Ovary (tissue), 9 donors: ENCODE results near the gene TEKT5. TPM values are rescaled to one million over a fixed set of nuclear protein-coding genes. Genes with fewer than 3 reads are reported as not detected.

ENCODE experiments used
- DNase-seq, 5 donors: peaks; one replicate each; pipeline ENCODE4 v3.0.0-alpha.2; 2019 to 2020
- H3K27ac ChIP-seq, 2 donors: fragments of 200-600 bp; one replicate each; pipeline versions ENCODE4 v1.5.1 to v1.8.0; 2019 to 2022
- H3K27me3 ChIP-seq: fragments of 200-600 bp; one replicate; pipeline ENCODE4 v1.8.0; 2022
- H3K36me3 ChIP-seq: fragments of 200-600 bp; sonication (generic); one replicate; pipeline ENCODE4 v1.5.1; 2019
- H3K4me1 ChIP-seq: one replicate; pipeline ENCODE4 v1.8.1; 2013; ENCODE audit warnings: mild to moderate bottlenecking, moderate library complexity; ENCODE audit not compliant: insufficient read depth
- H3K4me3 ChIP-seq: fragments of 200-600 bp; sonication (generic); one replicate; pipeline ENCODE4 v1.5.1; 2017
- H3K9me3 ChIP-seq, 2 donors: fragments of 200-600 bp in 1 of 2; sonication (generic) in 1 of 2; one replicate each; pipeline versions ENCODE4 v1.5.1 to v1.8.1; 2013 to 2019; ENCODE audit warnings: mild to moderate bottlenecking in 1 of 2, moderate library complexity in 1 of 2
- CTCF ChIP-seq, 3 donors: fragments of 450-650 bp in 2 of 3; fragments of 200-600 bp in 1 of 3; IDR thresholded peaks; one replicate each; pipeline versions ENCODE4 v1.5.1 to v1.8.0; 2016 to 2022; ENCODE audit warnings: antibody characterized with exemption in 3 of 3, mild to moderate bottlenecking in 1 of 3
- EP300 ChIP-seq: sonication (generic); formaldehyde crosslinking; IDR thresholded peaks from one replicate; pipeline ENCODE4 v1.6.1; 2017; ENCODE audit warnings: antibody characterized with exemption
- POLR2A ChIP-seq: fragments of 450-650 bp; IDR thresholded peaks from one replicate; pipeline ENCODE4 v1.6.1; 2017; ENCODE audit warnings: antibody characterized with exemption, mild to moderate bottlenecking, moderate library complexity
- WGBS, 3 donors: extraction: QIAGEN DNeasy Blood & Tissue Kit in 1 of 3; methylation state at CpG; one replicate each; pipeline versions ENCODE4 v1.1.5 to v1.1.7; 2013 to 2017; 5-methylcytosine and 5-hydroxymethylcytosine counted together
- intact Hi-C, 4 donors: fragments of 100-400 bp; cut with DNase I; formaldehyde crosslinking; loops; one replicate each; pipeline versions ENCODE4 v1.11.0 to v1.15.1; 2022 to 2023
- polyA plus RNA-seq, 2 donors: library from polyadenylated mRNA; stranded (reverse); fragments of 200-250 nt in 1 of 2; fragments of 350-450 nt in 1 of 2; fragmentation: Illumina TruSeq in 1 of 2; extraction: RNeasy Lipid Tissue Mini Kit (QIAGEN cat#74804) in 1 of 2; gene quantifications; one replicate each; pipeline ENCODE4 v1.2.3, GENCODE V29; 2013 to 2014
- total RNA-seq, 7 donors: library from RNA; depleted of rRNA in 2 of 7; stranded (reverse); fragments of >200 nt in 2 of 7; fragmentation: NEBNext Ultra II Directional in 3 of 7; extraction: Animal tissue kit (Norgen Biotek cat#: 25700) in 3 of 7; gene quantifications; one replicate each; pipeline versions ENCODE4 v1.1.0 to v1.2.4, GENCODE V29; 2016 to 2023
- donor health status: DM: no; HTN: no; CAD: no; lungs with moderate emphysema.
- donor health status: DM: no; HTN: no; CAD: no.
- donor health status: Bipolar disorder and iron deficiency.
- donor health status: DM: yes; HTN: yes; CAD: no.
- donor health status: DM: no; HTN: no; CAD: no.
- donor health status: DM: yes; HTN: yes; CAD: no.

The TEKT5 gene
- total and polyA plus RNA-seq, 9 donors: 0.28 to 0.90 (median 0.44) TPM; not detected in 3

- intact Hi-C loops: no loop called here
- no peaks in the 10 kb centered on the region for H3K4me1 ChIP-seq
- WGBS, 3 donors: 94 to 98% (median 95%) methylated on average over 2 of the region's 2 CpGs
- H3K27me3 ChIP-seq: no peaks in the 10 kb centered on the region
- H3K4me3 ChIP-seq: no peak overlapping the region
- no peaks in the 10 kb centered on the region for H3K36me3 ChIP-seq
- no peak for TF ChIP-seq EP300
- no peak for TF ChIP-seq POLR2A
- no peak for TF ChIP-seq CTCF (IDR thresholded peaks at IDR 0.05)
- no peak for DNase-seq
- no peak overlapping the region for H3K27ac ChIP-seq
- H3K9me3 ChIP-seq: no peaks in the 10 kb centered on the region
Observed at GRCh38 chr16:10631886-10632285, 62.8 kb downstream of the TEKT5 start.

GRCh38 chr16:10629592-10629963, 65.2 kb downstream of the TEKT5 start:
- H3K4me1 ChIP-seq: no peaks in the 10 kb centered on the region
- H3K27me3 ChIP-seq: no peaks in the 10 kb centered on the region
- H3K4me3 ChIP-seq: no peak overlapping the region
- no peaks in the 10 kb centered on the region for H3K36me3 ChIP-seq
- 44 to 67% (median 65%) methylated on average over 6 of the region's 6 CpGs for WGBS, 3 donors
- no peaks in the 10 kb centered on the region for H3K9me3 ChIP-seq
- no peak overlapping the region for H3K27ac ChIP-seq
- intact Hi-C loops: no loop called here
- DNase-seq: no peak
- TF ChIP-seq POLR2A (no peak), CTCF (IDR thresholded peaks at IDR 0.05) (no peak), EP300 (no peak)

- DNase-seq: no peak
- Histone ChIP-seq H3K27ac (no peak overlapping the region), H3K9me3 (no peaks in the 10 kb centered on the region), H3K4me3 (no peak overlapping the region), H3K36me3 (no peaks in the 10 kb centered on the region), H3K27me3 (no peaks in the 10 kb centered on the region), H3K4me1 (no peaks in the 10 kb centered on the region)
- WGBS, 3 donors: 74 to 83% (median 78%) methylated on average over 12 of the region's 12 CpGs
- TF ChIP-seq CTCF (IDR thresholded peaks at IDR 0.05) (no peak), POLR2A (no peak), EP300 (no peak)
- intact Hi-C loops: no loop called here
Observed at GRCh38 chr16:10625595-10626357, 69.0 kb downstream of the TEKT5 start.

DNA sequence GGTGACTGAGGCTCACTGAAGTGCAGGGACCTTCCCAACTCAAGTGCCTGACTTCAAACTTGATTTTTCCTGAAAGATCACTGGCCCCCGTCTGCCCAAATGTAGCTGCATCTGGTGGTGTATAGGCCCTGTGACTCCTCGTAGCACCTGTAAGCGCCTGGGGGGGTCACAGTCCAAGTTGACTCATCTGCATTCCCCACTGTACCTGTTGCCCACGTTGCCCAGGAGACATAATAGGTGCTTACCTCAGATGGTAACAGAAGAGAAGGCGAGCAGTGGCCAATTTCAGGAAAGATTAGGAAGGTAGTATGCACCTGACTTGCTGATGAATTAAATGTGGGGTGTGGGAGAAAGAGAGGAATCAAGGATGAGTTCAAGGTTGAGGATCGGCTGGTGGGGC, 70.2 kb downstream of the TEKT5 start:
- intact Hi-C loops: no loop called here
- Histone ChIP-seq H3K27ac (no peak overlapping the region), H3K9me3 (no peaks in the 10 kb centered on the region), H3K4me1 (no peaks in the 10 kb centered on the region), H3K27me3 (no peaks in the 10 kb centered on the region), H3K4me3 (no peak overlapping the region), H3K36me3 (no peaks in the 10 kb centered on the region)
- DNase-seq: no peak
- 80 to 85% (median 83%) methylated on average over 6 of the region's 6 CpGs for WGBS, 3 donors
- TF ChIP-seq CTCF (IDR thresholded peaks at IDR 0.05) (no peak), EP300 (no peak), POLR2A (no peak)
